Calu3 (cell line): ENCODE measurements around the gene FOXA3. TPM values are rescaled to one million over a fixed set of nuclear protein-coding genes. Genes with fewer than 3 reads are reported as not detected.
"Not testable (repeated sequence)": the region's sequence is repeated elsewhere in the genome, so short reads cannot be mapped to it uniquely, and the experiment has no call there.

Experiments used
- BruUV-seq: library from RNA; stranded (reverse); fragments of 400-500 nt; replicated peaks from 2 replicates; lab custom pipeline; 2021; lab: Mats Ljungman, UMichigan
- CTCF ChIA-PET: fragments of 300-600 bp; sonication (Branson Sonifier 250); formaldehyde crosslinking; loops from one replicate; lab custom pipeline; 2022; ENCODE audit warnings: antibody characterized with exemption; lab: Charles Lee
- DNase-seq: peaks from one replicate; pipeline ENCODE4 v3.0.0; 2022
- H3K27ac Mint-ChIP-seq: one replicate; pipeline ENCODE4 v1.8.0; 2022; ENCODE audit warnings: mixed read lengths; ENCODE audit not compliant: unreplicated experiment
- H3K27me3 Mint-ChIP-seq: one replicate; pipeline ENCODE4 v1.8.0; 2022; ENCODE audit warnings: mixed read lengths; ENCODE audit not compliant: unreplicated experiment
- H3K36me3 Mint-ChIP-seq: one replicate; pipeline ENCODE4 v1.8.0; 2022; ENCODE audit warnings: mild to moderate bottlenecking, moderate library complexity, mixed read lengths; ENCODE audit not compliant: insufficient read depth, unreplicated experiment
- H3K4me1 Mint-ChIP-seq: one replicate; pipeline ENCODE4 v1.8.0; 2022; ENCODE audit warnings: mild to moderate bottlenecking, low read depth, mixed read lengths; ENCODE audit not compliant: unreplicated experiment
- H3K4me3 Mint-ChIP-seq: one replicate; pipeline ENCODE4 v1.8.0; 2022; ENCODE audit warnings: mild to moderate bottlenecking, low read depth, moderate library complexity, mixed read lengths; ENCODE audit not compliant: unreplicated experiment
- H3K9me3 Mint-ChIP-seq: one replicate; pipeline ENCODE4 v1.8.0; 2022; ENCODE audit warnings: low read depth, mixed read lengths; ENCODE audit not compliant: unreplicated experiment
- intact Hi-C: fragments of 100-400 bp; cut with micrococcal nuclease; formaldehyde crosslinking; loops from one replicate; pipeline ENCODE4 v1.10.0; 2022; ENCODE audit not compliant: unreplicated experiment
- total RNA-seq: library from RNA; stranded (reverse); gene quantifications from 2 replicates; pipeline ENCODE4 v1.2.3, GENCODE V29; 2022
- TF ChIP-seq, protein P1 (sequence below): fragments of 200-600 bp; IDR thresholded peaks from one replicate; pipeline ENCODE4 v1.8.0; 2022; ENCODE audit warnings: antibody characterized with exemption; ENCODE audit not compliant: unreplicated experiment

Gene FOXA3
- total RNA-seq, 1 experiment from 2014 or later: 12.1 TPM

DNA sequence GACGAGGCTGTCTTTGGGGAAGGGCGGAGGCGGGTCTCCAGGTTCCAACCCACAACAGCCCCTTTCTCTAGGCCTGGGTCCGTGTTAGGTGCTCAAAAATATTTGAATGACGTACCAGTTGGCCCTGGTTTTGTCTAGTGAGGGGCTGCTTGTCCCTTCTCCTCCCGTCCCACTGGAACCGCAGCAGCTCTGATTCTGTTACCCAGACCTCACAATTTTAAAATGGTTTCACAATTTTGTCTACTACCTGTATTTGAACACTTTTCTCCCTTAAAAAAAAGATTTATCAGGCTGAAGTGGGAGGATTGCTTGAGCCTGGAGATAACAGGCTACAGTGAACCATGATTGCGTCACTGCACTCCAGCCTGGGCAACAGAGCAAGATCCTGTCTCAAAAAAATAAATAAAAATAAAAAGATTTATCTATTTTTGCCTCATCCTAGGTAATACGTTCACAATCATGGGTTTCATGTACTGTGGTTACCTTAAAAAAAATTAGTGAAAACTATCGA is 23.1 kb downstream of the FOXA3 start:
- intact Hi-C loops: no loop called here
- peak overlapping the region; percentile 82 for H3K4me3 Mint-ChIP-seq
- peaks cover 9% of the 10 kb centered on the region for H3K4me1 Mint-ChIP-seq
- TF ChIP-seq, protein P1, sequence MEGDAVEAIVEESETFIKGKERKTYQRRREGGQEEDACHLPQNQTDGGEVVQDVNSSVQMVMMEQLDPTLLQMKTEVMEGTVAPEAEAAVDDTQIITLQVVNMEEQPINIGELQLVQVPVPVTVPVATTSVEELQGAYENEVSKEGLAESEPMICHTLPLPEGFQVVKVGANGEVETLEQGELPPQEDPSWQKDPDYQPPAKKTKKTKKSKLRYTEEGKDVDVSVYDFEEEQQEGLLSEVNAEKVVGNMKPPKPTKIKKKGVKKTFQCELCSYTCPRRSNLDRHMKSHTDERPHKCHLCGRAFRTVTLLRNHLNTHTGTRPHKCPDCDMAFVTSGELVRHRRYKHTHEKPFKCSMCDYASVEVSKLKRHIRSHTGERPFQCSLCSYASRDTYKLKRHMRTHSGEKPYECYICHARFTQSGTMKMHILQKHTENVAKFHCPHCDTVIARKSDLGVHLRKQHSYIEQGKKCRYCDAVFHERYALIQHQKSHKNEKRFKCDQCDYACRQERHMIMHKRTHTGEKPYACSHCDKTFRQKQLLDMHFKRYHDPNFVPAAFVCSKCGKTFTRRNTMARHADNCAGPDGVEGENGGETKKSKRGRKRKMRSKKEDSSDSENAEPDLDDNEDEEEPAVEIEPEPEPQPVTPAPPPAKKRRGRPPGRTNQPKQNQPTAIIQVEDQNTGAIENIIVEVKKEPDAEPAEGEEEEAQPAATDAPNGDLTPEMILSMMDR: no peak
- peak overlapping the region; percentile 71 for H3K27ac Mint-ChIP-seq
- DNase-seq: no peak
- no TSS peak for BruUV-seq
- H3K9me3 Mint-ChIP-seq: no peaks in the 10 kb centered on the region
- CTCF ChIA-PET: no interaction called here
- no peaks in the 10 kb centered on the region for H3K27me3 Mint-ChIP-seq
- peaks cover 47% of the 10 kb centered on the region for H3K36me3 Mint-ChIP-seq

DNA sequence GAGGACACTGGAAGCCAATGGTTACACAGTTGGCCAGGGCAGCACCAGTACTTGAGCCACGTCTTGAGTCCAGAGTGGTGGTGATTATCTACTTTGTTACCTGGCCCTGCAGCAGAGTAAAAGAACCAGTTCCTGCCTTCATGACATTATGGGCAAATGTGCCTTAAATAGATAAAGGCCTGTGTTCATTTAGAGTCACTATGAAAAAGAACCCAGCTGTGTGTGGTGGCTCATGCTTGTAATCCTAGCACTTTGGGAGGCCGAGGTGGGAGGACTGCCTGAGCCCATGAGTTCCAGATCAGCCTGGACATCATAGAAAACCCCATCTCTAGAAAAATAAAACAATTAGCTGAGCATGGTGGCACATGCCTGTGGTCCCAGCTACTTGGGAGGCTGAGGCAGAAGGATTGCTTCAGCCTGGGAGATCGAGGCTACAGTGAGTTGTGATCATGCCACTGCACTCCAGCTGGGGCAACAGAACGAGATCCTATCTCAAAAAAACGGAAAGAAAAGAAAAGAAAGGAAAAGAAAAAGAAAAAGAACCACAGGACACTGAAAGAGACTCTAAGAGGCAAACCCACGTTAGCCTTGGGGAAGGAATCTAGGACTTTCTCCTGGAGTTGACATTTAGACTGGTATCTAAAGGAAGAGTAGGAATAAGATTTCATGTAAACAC is 25.2 kb downstream of the FOXA3 start:
- intact Hi-C loops: no loop called here
- peaks cover 30% of the 10 kb centered on the region for H3K36me3 Mint-ChIP-seq

DNA sequence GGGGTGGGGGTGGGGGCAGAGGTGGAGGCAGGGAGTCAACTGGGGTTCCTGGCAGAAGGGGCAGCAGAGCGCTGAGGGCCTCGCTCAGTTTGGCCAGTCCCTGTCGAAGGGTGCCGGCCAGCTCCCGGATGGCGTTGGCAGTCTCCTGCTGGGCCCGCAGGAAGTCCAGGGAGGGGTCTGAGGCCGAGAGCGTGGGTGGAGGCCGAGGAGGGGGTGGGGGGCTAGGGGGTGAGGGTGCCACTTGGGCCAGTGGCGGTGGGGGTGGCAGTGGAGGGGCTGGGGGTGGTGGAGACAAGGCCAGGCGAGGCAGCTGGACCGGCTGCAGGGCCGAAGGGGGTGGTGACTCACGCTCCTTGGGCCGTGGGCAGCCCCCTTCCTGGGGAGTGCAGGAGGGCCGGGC is 26.8 kb downstream of the FOXA3 start:
- Mint-ChIP-seq H3K27ac (no peak overlapping the region), H3K27me3 (no peaks in the 10 kb centered on the region), H3K4me3 (no peak overlapping the region), H3K9me3 (no peaks in the 10 kb centered on the region), H3K4me1 (no peaks in the 10 kb centered on the region), H3K36me3 (peaks cover 28% of the 10 kb centered on the region)
- TF ChIP-seq, protein P1: no peak
- DNase-seq: no peak
- CTCF ChIA-PET: no interaction called here
- no TSS peak for BruUV-seq
- intact Hi-C loops: no loop called here

More for the DNA sequence above, 25.2 kb downstream of the FOXA3 start:
- Mint-ChIP-seq H3K27me3 (no peaks in the 10 kb centered on the region), H3K4me3 (no peak overlapping the region), H3K27ac (no peak overlapping the region), H3K9me3 (no peaks in the 10 kb centered on the region), H3K4me1 (no peaks in the 10 kb centered on the region)
- CTCF ChIA-PET: no interaction called here
- no TSS peak for BruUV-seq
- TF ChIP-seq, protein P1: no peak
- no peak for DNase-seq

DNA sequence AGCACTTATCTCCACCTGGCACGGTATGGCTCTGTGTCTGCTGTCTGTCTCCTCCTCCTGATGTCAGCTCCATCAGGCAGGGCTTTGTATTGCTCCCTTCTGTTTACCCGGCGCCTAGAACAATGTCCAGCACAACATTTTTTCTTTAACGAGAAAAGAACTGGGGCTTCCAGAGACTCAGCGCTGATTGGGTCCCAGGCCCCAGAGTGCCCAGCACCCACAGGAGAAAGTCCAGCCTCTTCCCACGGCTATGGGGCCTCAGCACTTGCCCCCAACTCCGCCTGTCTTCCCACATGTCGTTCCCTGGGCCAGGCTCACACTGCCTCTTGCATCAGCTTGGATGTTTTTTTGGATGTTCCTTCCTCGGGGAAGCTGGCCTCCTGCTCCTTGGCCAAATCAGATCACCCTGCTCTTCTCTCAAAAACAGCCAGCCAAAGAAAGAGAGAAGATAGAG is 31.4 kb downstream of the FOXA3 start:
- Mint-ChIP-seq H3K4me1 (no peaks in the 10 kb centered on the region), H3K27me3 (no peaks in the 10 kb centered on the region), H3K4me3 (no peak overlapping the region), H3K36me3 (peaks cover 20% of the 10 kb centered on the region), H3K27ac (no peak overlapping the region), H3K9me3 (no peaks in the 10 kb centered on the region)
- TF ChIP-seq, protein P1: no peak
- no TSS peak for BruUV-seq
- CTCF ChIA-PET: interaction anchor here (1.1 kb wide), 1 partner anchor 32 kb away, joined by 3 read pairs; the partner anchor contains the start of gene FOXA3
- intact Hi-C loops: no loop called here
- DNase-seq: no peak

DNA sequence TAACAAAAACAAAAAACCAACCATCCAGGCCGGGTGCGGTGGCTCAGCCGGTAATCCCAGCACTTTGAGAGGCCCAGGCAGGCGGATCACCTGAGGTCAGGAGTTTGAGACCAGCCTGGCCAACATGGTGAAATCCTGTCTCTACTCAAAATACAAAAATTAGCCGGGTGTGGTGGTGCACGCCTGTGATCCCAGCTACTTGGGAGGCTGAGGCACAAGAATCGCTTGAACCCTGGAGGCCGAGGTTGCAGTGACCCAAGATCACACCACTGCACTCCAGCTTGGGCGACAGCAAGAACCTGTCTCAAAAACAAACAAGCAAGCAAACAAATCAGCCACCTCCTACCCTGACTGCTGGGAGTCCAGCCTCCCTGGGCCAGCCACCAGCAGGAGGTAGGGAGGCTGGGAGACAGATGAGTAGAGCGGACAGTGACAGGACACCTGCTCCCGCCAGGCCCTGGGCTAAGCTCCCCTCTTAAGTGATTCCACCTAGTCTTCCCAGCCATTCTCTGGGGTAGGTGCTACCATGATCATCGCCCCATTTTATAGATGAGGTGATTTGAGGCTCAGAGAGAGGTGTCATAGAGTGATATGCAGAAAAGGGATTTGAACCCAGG is 32.0 kb downstream of the FOXA3 start:
- H3K4me1 Mint-ChIP-seq, H3K27ac Mint-ChIP-seq, H3K9me3 Mint-ChIP-seq, BruUV-seq, intact Hi-C loops, DNase-seq, H3K4me3 Mint-ChIP-seq, H3K27me3 Mint-ChIP-seq: not testable (repeated sequence)
- H3K36me3 Mint-ChIP-seq: peaks cover 25% of the 10 kb centered on the region
- CTCF ChIA-PET: interaction anchor here (1.1 kb wide), 1 partner anchor 32 kb away, joined by 3 read pairs; the partner anchor contains the start of gene FOXA3
